Measurements from ENCODE around the gene PIP5K1C. TPM values are rescaled to one million over a fixed set of nuclear protein-coding genes. Genes with fewer than 3 reads are reported as not detected.

The PIP5K1C gene
- total and polyA plus RNA-seq, 9 of the 15 experiments (the other 6 are each of a cell fraction or from before 2014, with no cell fraction given), result 0.38 to 22.1 (median 4.1) TPM

DNA sequence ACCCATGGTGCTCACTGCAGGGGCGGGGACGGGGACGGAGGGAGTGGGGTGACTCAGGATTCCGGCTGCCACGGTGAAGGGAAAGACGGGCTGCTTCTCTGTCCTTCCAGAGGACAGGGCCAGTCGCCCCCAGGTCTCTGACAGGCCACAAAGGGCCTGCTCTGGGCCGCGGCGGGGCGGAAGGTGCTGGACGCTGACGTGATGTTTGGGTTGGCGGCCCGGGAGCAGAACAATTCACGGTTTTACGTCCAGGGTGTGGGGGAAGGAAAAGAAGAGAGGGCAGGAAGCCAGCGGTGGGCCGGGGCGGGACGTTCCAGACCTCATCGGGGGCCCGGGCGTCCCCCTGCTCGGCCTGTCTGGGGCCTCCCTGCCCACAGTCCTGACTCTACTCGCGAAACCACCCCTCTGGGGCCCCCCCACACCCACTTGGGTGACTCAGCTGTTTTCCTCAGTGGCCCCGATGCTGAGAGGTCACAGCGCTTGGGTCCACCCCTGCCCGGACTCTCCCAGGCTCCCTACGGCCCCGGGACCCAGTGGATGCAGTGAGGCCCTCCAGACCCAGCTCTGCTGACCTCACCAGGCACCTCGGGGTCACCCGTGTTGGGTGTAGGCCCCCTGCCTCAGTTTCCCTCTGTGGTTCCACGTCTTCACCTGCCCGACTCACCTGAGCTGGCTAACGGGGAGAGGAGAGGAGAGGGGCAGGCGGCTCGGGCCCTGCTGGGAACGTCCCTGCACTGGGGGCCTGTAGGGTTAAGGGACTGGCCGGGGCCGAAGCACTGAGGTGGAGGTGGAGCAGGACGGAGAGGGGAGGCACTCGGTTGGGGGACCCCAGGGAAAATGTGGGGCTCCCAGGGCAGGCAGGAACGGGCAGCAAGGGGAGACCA is 29.2 kb downstream of the PIP5K1C start (continued):
- TF ChIP-seq, protein P1, sequence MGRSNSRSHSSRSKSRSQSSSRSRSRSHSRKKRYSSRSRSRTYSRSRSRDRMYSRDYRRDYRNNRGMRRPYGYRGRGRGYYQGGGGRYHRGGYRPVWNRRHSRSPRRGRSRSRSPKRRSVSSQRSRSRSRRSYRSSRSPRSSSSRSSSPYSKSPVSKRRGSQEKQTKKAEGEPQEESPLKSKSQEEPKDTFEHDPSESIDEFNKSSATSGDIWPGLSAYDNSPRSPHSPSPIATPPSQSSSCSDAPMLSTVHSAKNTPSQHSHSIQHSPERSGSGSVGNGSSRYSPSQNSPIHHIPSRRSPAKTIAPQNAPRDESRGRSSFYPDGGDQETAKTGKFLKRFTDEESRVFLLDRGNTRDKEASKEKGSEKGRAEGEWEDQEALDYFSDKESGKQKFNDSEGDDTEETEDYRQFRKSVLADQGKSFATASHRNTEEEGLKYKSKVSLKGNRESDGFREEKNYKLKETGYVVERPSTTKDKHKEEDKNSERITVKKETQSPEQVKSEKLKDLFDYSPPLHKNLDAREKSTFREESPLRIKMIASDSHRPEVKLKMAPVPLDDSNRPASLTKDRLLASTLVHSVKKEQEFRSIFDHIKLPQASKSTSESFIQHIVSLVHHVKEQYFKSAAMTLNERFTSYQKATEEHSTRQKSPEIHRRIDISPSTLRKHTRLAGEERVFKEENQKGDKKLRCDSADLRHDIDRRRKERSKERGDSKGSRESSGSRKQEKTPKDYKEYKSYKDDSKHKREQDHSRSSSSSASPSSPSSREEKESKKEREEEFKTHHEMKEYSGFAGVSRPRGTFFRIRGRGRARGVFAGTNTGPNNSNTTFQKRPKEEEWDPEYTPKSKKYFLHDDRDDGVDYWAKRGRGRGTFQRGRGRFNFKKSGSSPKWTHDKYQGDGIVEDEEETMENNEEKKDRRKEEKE (IDR thresholded peaks at IDR 0.05; ENCODE audit: borderline replicate concordance in 1 of 2, control insufficient read depth in 1 of 2, low read depth in 2 of 2, low read length in 1 of 2), result no peak
- TF ChIP-seq TBP (optimal IDR thresholded peaks at IDR 0.05; ENCODE audit: low read depth, low read length), result no peak
- peak in 1 of 2 experiments; percentile 27; a peak in 1 of 3 replicates for TF ChIP-seq CBX3 (IDR thresholded peaks at IDR 0.05; ENCODE audit: borderline replicate concordance in 1 of 2, low read length in 2 of 2)
- TF ChIP-seq KLF1 (tag; IDR thresholded peaks at IDR 0.05), result peak; percentile 56; the same call in 1 of the 2 replicates
- TF ChIP-seq ZFP36 (IDR thresholded peaks at IDR 0.05; ENCODE audit: low read depth, low read length, partially characterized antibody), result no peak
- no peak for TF ChIP-seq RNF2 (IDR thresholded peaks at IDR 0.05)
- no peak for TF ChIP-seq HDAC8 (tag; IDR thresholded peaks at IDR 0.05)
- TF ChIP-seq U2AF2 (optimal IDR thresholded peaks at IDR 0.05; ENCODE audit: low read depth, low read length), result no peak
- TF ChIP-seq HMG20B (CRISPR knock-in tag; IDR thresholded peaks at IDR 0.05), result no peak
- no peak; the same call in 1 of the 2 replicates for TF ChIP-seq ERF (CRISPR knock-in tag; IDR thresholded peaks at IDR 0.05)
- peak; percentile 78 for TF ChIP-seq RBFOX2 (IDR thresholded peaks at IDR 0.05; ENCODE audit: low read depth, low read length)
- TF ChIP-seq, protein P2, sequence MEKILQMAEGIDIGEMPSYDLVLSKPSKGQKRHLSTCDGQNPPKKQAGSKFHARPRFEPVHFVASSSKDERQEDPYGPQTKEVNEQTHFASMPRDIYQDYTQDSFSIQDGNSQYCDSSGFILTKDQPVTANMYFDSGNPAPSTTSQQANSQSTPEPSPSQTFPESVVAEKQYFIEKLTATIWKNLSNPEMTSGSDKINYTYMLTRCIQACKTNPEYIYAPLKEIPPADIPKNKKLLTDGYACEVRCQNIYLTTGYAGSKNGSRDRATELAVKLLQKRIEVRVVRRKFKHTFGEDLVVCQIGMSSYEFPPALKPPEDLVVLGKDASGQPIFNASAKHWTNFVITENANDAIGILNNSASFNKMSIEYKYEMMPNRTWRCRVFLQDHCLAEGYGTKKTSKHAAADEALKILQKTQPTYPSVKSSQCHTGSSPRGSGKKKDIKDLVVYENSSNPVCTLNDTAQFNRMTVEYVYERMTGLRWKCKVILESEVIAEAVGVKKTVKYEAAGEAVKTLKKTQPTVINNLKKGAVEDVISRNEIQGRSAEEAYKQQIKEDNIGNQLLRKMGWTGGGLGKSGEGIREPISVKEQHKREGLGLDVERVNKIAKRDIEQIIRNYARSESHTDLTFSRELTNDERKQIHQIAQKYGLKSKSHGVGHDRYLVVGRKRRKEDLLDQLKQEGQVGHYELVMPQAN (IDR thresholded peaks at IDR 0.05; ENCODE audit: borderline replicate concordance), result no peak; the same call in 1 of the 2 replicates
- 0 out of 2 replicates have a peak, but pooled peaks have one; percentile 47 for TF ChIP-seq SMARCA4 (IDR thresholded peaks at IDR 0.05)
- TF ChIP-seq SIN3A (IDR thresholded peaks at IDR 0.05; ENCODE audit: borderline replicate concordance in 2 of 2, control insufficient read depth in 1 of 2, low read depth in 2 of 2, low read length in 2 of 2), result no peak
- no peak for TF ChIP-seq HDAC2 (IDR thresholded peaks at IDR 0.05)
- TF ChIP-seq ATF7 (IDR thresholded peaks at IDR 0.05), result peak; percentile 60
- no peak for TF ChIP-seq THRAP3 (IDR thresholded peaks at IDR 0.05; ENCODE audit: borderline replicate concordance)
- TF ChIP-seq BRCA1 (IDR thresholded peaks at IDR 0.05), result no peak
- no peak for TF ChIP-seq BRCA1 (CRISPR knock-in tag; IDR thresholded peaks at IDR 0.05)
- TF ChIP-seq SRSF3 (IDR thresholded peaks at IDR 0.05; ENCODE audit: insufficient read depth, low read length), result no peak
- TF ChIP-seq CBFA2T3 (IDR thresholded peaks at IDR 0.05), result no peak
